Tibial nerve (tissue), 4 donors: ENCODE results near the gene RBM20.

Experiments
- EP300 ChIP-seq, 2 donors: sonication (generic); formaldehyde crosslinking; IDR thresholded peaks; one replicate each; pipeline ENCODE4 v1.6.1; 2017; ENCODE audit warnings: antibody characterized with exemption in 2 of 2, mild to moderate bottlenecking in 1 of 2
- POLR2A ChIP-seq, 2 donors: fragments of 450-650 bp; IDR thresholded peaks; one replicate each; pipeline ENCODE4 v1.6.1; 2017; ENCODE audit warnings: antibody characterized with exemption in 2 of 2, mild to moderate bottlenecking in 2 of 2, moderate library complexity in 2 of 2
- TF ChIP-seq, protein P1 (sequence below), 5 experiments: fragments of 200-600 bp in 3 of 5; fragments of 450-650 bp in 2 of 5; sonication (generic) in 3 of 5; IDR thresholded peaks; one replicate each; pipeline ENCODE4 v1.5.1; 2016 to 2019; ENCODE audit warnings: antibody characterized with exemption in 5 of 5, mild to moderate bottlenecking in 3 of 5, moderate library complexity in 2 of 5

DNA sequence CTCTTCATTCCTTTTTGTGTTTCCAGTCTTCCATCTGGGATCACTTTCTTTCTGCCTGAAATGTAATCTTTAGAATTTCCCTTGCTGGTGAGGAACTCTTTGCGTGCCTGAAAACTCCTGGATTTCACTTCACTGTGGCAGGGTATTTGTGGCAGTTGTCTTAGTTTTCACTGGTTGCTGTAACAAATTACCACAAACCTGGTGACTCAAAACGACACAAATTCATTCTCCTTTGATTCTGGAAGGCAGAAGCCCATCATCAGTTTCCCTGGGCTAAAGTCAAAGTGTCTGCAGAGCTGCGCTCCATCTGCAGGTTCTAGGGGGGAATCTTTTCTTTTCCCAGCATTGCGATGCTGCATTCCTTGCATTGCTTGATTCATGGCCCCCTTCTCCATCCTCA lies 109.3 kb downstream of the RBM20 start:
- TF ChIP-seq POLR2A (IDR thresholded peaks at IDR 0.05), result no peak
- TF ChIP-seq, protein P1, sequence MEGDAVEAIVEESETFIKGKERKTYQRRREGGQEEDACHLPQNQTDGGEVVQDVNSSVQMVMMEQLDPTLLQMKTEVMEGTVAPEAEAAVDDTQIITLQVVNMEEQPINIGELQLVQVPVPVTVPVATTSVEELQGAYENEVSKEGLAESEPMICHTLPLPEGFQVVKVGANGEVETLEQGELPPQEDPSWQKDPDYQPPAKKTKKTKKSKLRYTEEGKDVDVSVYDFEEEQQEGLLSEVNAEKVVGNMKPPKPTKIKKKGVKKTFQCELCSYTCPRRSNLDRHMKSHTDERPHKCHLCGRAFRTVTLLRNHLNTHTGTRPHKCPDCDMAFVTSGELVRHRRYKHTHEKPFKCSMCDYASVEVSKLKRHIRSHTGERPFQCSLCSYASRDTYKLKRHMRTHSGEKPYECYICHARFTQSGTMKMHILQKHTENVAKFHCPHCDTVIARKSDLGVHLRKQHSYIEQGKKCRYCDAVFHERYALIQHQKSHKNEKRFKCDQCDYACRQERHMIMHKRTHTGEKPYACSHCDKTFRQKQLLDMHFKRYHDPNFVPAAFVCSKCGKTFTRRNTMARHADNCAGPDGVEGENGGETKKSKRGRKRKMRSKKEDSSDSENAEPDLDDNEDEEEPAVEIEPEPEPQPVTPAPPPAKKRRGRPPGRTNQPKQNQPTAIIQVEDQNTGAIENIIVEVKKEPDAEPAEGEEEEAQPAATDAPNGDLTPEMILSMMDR (IDR thresholded peaks at IDR 0.05), result no peak
- no peak for TF ChIP-seq EP300 (IDR thresholded peaks at IDR 0.05)
